GM12801 (cell line): ENCODE measurements around the gene RTEL1.

ENCODE experiments used
- TF ChIP-seq, protein P1 (sequence below): IDR thresholded peaks from one replicate; pipeline ENCODE4 v1.5.1; 2011; ENCODE audit warnings: control low read depth; ENCODE audit not compliant: insufficient read length; ENCODE audit errors: extremely low read depth

The RTEL1 gene

DNA sequence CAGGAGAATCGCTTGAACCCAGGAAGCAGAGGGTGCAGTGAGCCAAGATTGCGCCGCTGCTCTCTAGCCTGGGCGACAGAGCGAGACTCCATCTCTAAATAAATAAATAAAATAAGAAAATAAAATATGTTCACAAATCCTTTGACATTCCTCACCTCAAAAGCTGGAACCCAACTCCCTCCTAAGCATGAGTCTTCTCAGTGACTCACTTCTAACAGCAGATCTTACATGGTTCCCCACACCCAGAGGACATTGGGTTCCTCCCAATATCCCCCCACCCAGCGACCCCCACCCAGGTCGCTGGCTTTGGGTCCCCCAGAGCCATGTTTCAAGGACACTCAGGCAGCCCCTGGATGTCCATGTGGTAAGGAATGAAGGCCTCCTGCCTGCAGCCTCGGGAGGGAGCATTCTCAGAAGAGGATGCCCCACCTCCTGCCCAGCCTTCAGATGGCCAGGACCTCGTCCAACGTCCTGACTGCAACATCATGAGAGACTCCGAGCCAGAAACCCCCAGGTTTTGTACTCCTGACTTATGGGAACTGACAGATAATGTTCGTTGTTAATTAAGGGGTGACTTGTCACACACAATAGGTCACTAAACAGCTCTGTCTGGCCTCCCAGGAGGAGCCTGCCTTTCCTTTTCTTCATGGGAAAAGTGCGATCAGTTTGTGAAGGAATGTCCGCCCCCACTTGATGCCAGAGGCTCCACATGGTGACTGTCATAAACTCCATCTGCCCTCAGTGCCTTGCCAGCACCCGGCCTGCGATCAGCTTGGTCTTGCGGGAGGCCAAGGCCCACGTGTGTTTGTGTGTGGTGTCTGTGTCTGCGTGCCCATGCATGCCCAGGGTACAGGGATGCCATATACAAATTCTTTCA lies 21.1 kb upstream of the RTEL1 start:
- TF ChIP-seq, protein P1, sequence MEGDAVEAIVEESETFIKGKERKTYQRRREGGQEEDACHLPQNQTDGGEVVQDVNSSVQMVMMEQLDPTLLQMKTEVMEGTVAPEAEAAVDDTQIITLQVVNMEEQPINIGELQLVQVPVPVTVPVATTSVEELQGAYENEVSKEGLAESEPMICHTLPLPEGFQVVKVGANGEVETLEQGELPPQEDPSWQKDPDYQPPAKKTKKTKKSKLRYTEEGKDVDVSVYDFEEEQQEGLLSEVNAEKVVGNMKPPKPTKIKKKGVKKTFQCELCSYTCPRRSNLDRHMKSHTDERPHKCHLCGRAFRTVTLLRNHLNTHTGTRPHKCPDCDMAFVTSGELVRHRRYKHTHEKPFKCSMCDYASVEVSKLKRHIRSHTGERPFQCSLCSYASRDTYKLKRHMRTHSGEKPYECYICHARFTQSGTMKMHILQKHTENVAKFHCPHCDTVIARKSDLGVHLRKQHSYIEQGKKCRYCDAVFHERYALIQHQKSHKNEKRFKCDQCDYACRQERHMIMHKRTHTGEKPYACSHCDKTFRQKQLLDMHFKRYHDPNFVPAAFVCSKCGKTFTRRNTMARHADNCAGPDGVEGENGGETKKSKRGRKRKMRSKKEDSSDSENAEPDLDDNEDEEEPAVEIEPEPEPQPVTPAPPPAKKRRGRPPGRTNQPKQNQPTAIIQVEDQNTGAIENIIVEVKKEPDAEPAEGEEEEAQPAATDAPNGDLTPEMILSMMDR = no peak

DNA sequence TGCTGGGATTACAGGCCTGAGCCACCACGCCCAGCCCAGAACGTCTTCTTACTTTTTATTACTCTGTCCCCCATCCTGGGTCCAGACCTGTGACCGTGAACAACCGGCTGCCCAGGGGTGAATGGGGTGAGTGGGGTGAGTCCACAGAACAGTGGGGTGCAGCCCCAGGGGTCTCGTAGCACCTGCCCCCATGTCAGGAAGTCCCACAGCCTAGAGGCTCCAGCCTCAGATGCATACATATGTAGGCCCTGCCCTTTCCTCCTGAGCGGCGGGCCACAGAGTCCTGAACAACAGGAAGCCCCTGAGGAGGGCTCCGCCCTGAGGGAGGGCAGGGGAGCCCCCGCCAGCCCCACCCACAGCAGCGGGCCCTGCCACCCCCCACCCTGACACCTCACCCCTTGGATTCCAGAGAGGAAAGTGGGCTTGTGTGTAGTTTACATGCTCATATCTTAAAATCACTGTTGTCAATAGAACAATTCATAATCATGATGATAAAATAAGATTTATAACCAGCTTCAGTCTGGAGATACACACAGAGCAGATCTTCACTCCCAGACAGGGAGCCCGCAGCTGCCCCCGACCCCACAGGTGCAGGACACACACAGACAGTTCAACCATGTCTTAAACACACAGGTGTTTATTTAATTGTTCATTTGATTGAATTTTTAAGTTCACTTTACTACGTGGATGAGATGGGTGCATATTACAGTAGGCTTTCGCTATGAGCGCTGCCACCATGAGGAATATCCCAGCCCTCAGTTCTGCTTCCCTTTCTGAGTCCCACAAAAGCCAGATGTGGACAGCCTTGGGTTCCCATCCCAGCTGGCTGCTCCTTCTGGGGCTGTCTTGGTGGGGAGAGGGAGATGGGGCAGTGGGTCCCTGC lies 18.8 kb upstream of the RTEL1 start:
- TF ChIP-seq, protein P1 = no peak

DNA sequence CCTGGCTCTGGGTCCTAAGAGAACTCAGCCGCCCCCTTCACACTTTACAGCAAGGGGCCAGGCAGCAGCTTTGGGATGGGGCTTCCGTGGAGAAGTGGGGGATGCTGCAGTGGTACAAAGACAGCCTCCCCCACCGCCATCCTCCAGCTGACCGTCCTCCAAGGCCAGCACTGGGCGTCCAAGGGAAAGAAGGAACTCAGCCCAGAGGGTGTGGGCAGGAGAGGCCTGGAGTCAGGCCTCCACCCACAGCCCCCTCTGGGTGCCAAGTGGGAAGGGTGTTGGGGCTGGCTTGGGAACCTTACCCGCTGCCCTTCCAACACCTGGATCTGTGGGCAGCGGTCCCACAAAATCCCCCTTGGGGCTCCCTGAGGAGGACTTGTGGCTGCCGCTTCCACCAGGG lies 18.0 kb upstream of the RTEL1 start:
- TF ChIP-seq, protein P1 = no peak

DNA sequence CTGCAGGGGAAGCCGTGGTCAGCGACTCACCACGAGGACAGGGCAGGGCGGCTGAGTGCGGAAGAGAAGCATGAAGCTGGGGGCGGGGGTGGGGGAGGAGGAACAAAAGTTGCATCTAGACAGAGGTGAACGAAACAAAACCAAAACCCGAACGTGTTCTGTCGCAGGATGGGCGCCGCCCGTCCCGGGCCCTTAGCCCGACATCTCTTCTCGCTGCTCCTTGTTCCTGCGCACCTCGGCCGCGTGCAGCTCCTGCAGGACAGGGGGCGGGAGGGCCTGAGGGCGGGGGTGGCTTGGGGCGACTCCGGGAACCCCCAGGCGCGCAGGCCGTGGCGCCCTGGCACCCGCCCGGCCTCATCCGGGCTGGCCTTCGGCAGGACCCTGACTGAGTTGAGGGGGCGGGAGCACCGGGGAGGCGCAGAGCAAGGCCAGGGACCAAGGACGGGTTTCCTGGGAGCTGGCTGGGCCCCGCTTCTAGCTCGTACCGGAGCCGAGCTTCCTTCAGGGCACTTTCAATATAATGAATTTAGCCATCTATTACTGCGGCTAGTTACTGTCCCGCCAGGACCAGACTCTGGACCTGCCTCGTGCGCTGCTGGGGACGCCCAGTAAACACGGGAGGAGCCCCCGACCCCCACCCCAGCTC lies 16.8 kb upstream of the RTEL1 start:
- TF ChIP-seq, protein P1 = no peak

DNA sequence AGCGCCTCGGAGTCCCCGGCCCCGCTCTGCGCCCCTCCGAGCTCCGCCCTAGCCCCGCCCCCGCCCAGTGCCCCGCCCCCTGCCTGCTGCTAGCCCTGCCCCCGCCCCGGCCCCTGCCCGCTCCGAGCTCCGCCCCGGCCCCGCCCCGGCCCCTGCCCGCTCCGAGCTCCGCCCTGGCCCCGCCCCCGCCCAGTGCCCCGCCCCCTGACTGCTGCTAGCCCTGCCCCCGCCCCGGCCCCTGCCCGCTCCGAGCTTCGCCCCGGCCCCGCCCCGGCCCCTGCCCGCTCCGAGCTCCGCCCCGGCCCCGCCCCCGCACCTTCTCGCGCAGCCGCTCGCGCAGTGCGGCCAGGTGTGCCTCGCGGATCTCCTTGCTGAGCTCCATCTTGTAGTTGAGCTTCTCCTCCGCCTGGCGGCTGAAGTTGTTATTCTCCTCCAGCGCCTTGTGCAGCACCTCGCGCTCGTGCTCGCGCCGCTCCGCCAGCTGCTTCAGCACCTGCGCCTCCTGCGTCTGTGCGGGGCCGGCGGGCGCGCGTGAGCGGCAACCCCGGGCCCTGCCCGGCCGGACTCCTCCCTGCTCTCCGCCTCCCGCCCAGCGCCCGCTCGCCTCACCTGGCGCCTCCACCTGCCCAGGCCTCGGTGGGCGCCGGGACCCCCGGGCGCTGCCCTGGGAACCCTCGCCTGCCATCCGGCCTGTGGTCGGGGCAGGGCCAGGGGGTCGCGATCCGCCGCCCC lies 16.2 kb upstream of the RTEL1 start:
- TF ChIP-seq, protein P1 = no peak

DNA sequence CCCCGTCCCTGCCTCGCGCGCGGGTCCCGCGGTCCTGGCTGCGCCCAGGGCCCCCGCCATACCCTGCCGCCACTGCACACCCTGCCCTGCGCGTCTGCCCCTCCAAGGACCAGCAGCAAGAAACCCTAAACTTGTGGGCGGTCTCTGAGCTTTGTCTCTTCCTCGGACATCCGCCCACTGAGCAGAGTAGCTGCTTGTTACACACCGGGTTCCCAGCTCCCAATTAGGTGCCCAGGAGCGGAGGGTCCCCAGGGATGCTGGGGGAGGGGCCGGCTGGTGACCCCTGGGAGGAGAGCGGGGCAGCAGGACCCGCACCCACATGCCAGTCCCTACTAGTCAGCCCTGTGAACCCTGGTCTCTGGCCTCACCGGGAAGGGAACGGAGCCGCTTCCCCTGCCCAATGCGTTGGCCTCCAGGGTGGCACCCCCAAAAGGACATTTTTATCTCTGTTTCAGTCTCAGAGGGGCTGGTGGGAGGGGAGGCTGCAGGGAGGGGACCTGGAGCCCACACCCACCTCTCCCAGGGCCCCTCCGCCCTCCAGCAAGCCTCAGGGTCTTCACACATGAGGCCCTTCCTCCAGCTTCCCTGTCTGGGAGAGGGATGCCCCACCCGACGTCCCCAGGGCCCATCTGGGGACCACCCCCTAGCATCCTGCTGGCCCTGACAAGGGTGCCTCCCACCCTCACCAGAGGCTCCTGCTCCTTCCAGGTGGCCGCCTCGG lies 15.4 kb upstream of the RTEL1 start:
- TF ChIP-seq, protein P1 = no peak
